Kidney (tissue), 14 donors: ENCODE measurements around the gene KCNA10. TPM values are rescaled to one million over a fixed set of nuclear protein-coding genes. Genes with fewer than 3 reads are reported as not detected.

ENCODE experiments used
- DNase-seq, 5 donors: peaks; one replicate each; pipeline ENCODE4 v3.0.0-alpha.2; 2013 to 2020
- FAIRE-seq: peaks from 2 replicates; lab custom pipeline; 2012; peaks lifted over from hg19 to GRCh38; lab: Jason Lieb, UNC
- H3K27ac ChIP-seq, 2 donors: one replicate each; pipeline ENCODE4 v1.7.0; 2013; ENCODE audit warnings: low read depth in 2 of 2, low read length in 2 of 2, inconsistent platforms in 1 of 2
- H3K27me3 ChIP-seq: one replicate; pipeline ENCODE4 v1.7.1; 2013; ENCODE audit warnings: low read length, inconsistent platforms; ENCODE audit not compliant: control insufficient read depth, insufficient read depth
- H3K36me3 ChIP-seq, 3 donors: one replicate each; pipeline versions ENCODE4 v1.7.0 to v1.7.1; 2013; ENCODE audit warnings: low read length in 3 of 3, control low read depth in 1 of 3, inconsistent platforms in 1 of 3; ENCODE audit not compliant: insufficient read depth in 3 of 3, control insufficient read depth in 2 of 3
- H3K4me1 ChIP-seq, 3 donors: one replicate each; pipeline versions ENCODE4 v1.7.0 to v1.7.1; 2013; ENCODE audit warnings: low read length in 3 of 3, inconsistent platforms in 1 of 3, low read depth in 1 of 3; ENCODE audit not compliant: control insufficient read depth in 2 of 3, insufficient read depth in 2 of 3
- H3K4me3 ChIP-seq, 3 donors: one replicate each; pipeline versions ENCODE4 v1.7.0 to v1.8.1; 2013; ENCODE audit warnings: low read length in 3 of 3, control low read depth in 1 of 3, inconsistent platforms in 1 of 3
- H3K9ac ChIP-seq, 3 donors: one replicate each; pipeline versions ENCODE4 v1.7.0 to v1.7.1; 2013; ENCODE audit warnings: low read length in 3 of 3, control low read depth in 1 of 3, inconsistent platforms in 1 of 3
- H3K9me3 ChIP-seq, 3 donors: one replicate each; pipeline versions ENCODE4 v1.7.0 to v1.7.1; 2013; ENCODE audit warnings: low read length in 3 of 3, control low read depth in 1 of 3, inconsistent platforms in 1 of 3; ENCODE audit not compliant: control insufficient read depth in 2 of 3, insufficient read depth in 1 of 3
- intact Hi-C: fragments of 100-400 bp; cut with DNase I; formaldehyde crosslinking; loops from one replicate; pipeline ENCODE4 v1.11.1; 2022
- polyA plus RNA-seq: library from polyadenylated mRNA; stranded (reverse); fragments of 350-450 nt; fragmentation: Illumina TruSeq; extraction: RNeasy Lipid Tissue Mini Kit (QIAGEN cat#74804); gene quantifications from one replicate; pipeline ENCODE4 v1.2.3, GENCODE V29; 2014; ENCODE audit warnings: low read depth, low replicate concordance; ENCODE audit not compliant: insufficient read depth
- total RNA-seq: library from RNA; stranded (reverse); fragmentation: NEBNext Ultra II Directional; extraction: Animal tissue kit (Norgen Biotek cat#: 25700); gene quantifications from one replicate; pipeline ENCODE4 v1.2.1, GENCODE V29; 2021
- TF ChIP-seq, protein P1 (sequence below): IDR thresholded peaks from 3 replicates; pipeline ENCODE4 v1.5.1; 2012; ENCODE audit warnings: mild to moderate bottlenecking, moderate library complexity, borderline replicate concordance; ENCODE audit not compliant: insufficient read depth; ENCODE audit errors: extremely low read depth
- donor health status: control.
- donor health status: control.
- donor health status: control.
- donor health status: control.
- donor health status: control.
- donor health status: DM: yes; HTN: yes; CAD: no.
- donor health status: Normal renal cell carcinoma (clear cell type).

Gene KCNA10
- total and polyA plus RNA-seq, 2 donors from 2014 or later = not detected

DNA sequence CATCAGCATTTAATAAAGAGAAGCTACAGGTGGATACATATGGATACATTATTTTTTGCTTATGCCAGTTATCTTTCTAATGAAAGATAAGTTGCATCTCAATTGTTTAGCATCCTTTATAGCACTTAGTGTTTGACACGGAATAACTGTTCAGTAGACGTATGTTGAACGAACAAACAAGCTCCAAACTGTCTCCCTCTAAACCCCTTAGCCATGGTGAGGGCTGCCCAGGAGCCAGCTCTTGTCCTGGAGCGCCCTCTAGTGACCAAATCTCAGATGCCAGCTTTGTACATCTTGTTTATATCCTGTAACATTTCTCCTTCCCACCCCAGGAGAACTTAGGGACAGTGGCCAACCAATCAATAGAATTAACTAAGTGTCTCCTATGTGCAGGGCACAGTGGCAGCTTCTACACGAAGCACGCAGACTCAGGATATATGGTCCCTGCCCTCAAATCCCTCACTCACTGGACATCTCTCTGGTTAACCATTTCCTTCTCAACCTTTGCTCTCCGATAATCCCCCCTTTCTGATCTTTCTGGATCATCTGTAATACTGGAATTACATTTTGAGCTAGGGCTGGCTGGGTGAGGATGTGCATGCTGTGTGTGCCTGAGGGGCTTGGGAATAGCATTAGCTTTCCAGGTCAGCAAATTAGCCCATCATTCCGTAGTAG is 22.9 kb downstream of the KCNA10 start:
- no peak for FAIRE-seq

GRCh38 chr1:110494522-110495406 is 24.2 kb downstream of the KCNA10 start:
- FAIRE-seq = no peak

More for the DNA sequence above, 22.9 kb downstream of the KCNA10 start:
- Histone ChIP-seq H3K4me1 (no peaks in the 10 kb centered on the region), H3K9me3 (no peaks in the 10 kb centered on the region), H3K36me3 (no peaks in the 10 kb centered on the region), H3K4me3 (no peak overlapping the region), H3K27me3 (no peaks in the 10 kb centered on the region), H3K9ac (no peak overlapping the region), H3K27ac (no peak overlapping the region)
- TF ChIP-seq, protein P1, sequence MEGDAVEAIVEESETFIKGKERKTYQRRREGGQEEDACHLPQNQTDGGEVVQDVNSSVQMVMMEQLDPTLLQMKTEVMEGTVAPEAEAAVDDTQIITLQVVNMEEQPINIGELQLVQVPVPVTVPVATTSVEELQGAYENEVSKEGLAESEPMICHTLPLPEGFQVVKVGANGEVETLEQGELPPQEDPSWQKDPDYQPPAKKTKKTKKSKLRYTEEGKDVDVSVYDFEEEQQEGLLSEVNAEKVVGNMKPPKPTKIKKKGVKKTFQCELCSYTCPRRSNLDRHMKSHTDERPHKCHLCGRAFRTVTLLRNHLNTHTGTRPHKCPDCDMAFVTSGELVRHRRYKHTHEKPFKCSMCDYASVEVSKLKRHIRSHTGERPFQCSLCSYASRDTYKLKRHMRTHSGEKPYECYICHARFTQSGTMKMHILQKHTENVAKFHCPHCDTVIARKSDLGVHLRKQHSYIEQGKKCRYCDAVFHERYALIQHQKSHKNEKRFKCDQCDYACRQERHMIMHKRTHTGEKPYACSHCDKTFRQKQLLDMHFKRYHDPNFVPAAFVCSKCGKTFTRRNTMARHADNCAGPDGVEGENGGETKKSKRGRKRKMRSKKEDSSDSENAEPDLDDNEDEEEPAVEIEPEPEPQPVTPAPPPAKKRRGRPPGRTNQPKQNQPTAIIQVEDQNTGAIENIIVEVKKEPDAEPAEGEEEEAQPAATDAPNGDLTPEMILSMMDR = peak; percentile 72
- intact Hi-C loops = no loop called here
- DNase-seq = peak in 4 of 5 donors; percentile 82 to 88 (median 85)

DNA sequence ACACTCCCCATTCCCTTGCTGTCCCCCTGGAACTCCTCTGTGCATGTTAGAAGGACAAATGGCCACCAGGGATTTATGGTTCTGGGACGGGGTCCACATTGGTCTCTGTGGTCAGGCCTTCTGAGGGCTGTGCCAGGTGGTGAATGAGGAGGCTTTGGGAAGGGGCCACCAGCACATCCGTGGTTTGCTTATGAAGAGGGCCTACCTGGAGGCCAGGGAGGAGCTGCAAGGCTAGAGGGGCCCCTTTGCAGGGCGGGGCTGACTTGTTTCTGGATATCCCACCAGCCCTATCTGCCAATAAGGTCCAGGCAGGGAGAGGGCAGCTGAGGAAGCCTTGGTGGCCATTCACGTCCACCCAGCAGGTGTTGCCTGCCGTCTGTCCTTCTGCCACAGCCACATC is 24.9 kb downstream of the KCNA10 start:
- no peaks in the 10 kb centered on the region for H3K9me3 ChIP-seq
- peak in 1 of 5 donors; percentile 36 for DNase-seq
- H3K36me3 ChIP-seq = no peaks in the 10 kb centered on the region
- intact Hi-C loops = no loop called here
- no peak overlapping the region for H3K4me3 ChIP-seq
- H3K4me1 ChIP-seq = no peaks in the 10 kb centered on the region
- H3K27ac ChIP-seq = no peak overlapping the region
- TF ChIP-seq, protein P1 = no peak
- H3K9ac ChIP-seq = no peak overlapping the region
- FAIRE-seq = no peak
- no peaks in the 10 kb centered on the region for H3K27me3 ChIP-seq

More at GRCh38 chr1:110494522-110495406, 24.2 kb downstream of the KCNA10 start:
- Histone ChIP-seq H3K9ac (no peak overlapping the region), H3K27ac (no peak overlapping the region), H3K9me3 (no peaks in the 10 kb centered on the region), H3K27me3 (no peaks in the 10 kb centered on the region), H3K4me1 (no peaks in the 10 kb centered on the region), H3K4me3 (no peak overlapping the region), H3K36me3 (no peaks in the 10 kb centered on the region)
- TF ChIP-seq, protein P1 = no peak
- intact Hi-C loops = no loop called here
- DNase-seq = peak in 3 of 5 donors; percentile 9 to 35 (median 14)
